ENCODE data around the gene C16orf87. TPM values are rescaled to one million over a fixed set of nuclear protein-coding genes. Genes with fewer than 3 reads are reported as not detected.

The C16orf87 gene
- total RNA-seq, 1 experiment from 2014 or later: 27.1 TPM

GRCh38 chr16:46756772-46757171 is 74.2 kb downstream of the C16orf87 start:
- intact Hi-C loops (cut with micrococcal nuclease; ENCODE audit: unreplicated experiment): no loop called here
- no TSS peak for BruUV-seq (replicated peaks)
- H3K27ac ChIP-seq (ENCODE audit: low read depth, low read length, poor library complexity, severe bottlenecking): no peak overlapping the region
- H3K9me3 ChIP-seq (ENCODE audit: low read depth, low read length, poor library complexity, severe bottlenecking): no peaks in the 10 kb centered on the region
- POLR2A ChIA-PET (ENCODE audit: low non-redundant PET): no interaction called here
- CTCF ChIA-PET: no interaction called here
- no peaks in the 10 kb centered on the region for H3K27me3 ChIP-seq (replicated peaks; ENCODE audit: insufficient read depth, low read depth, low read length, poor library complexity)
- H3K4me3 ChIP-seq (ENCODE audit: low read depth, low read length, poor library complexity, severe bottlenecking): no peak overlapping the region
- no peak for DNase-seq (ENCODE audit: low spot score)
- TF ChIP-seq CTCF (conservative IDR thresholded peaks at IDR 0.05; ENCODE audit: low read depth, low read length) (no peak), EZH2 (IDR thresholded peaks at IDR 0.05; ENCODE audit: borderline replicate concordance, low read depth, low read length, poor library complexity, severe bottlenecking) (no peak)
- H3K36me3 ChIP-seq (ENCODE audit: insufficient read depth, low read length, poor library complexity, severe bottlenecking): no peaks in the 10 kb centered on the region
- no peaks in the 10 kb centered on the region for H3K4me1 ChIP-seq (ENCODE audit: insufficient read depth, low read length, poor library complexity, severe bottlenecking)

GRCh38 chr16:46753015-46753414 is 78.0 kb downstream of the C16orf87 start:
- intact Hi-C loops (cut with micrococcal nuclease; ENCODE audit: unreplicated experiment): no loop called here
- POLR2A ChIA-PET (ENCODE audit: low non-redundant PET): interaction anchor here (0.5 kb wide), 1 partner anchor 25 kb away, joined by 6 read pairs; no protein-coding TSS in a partner anchor
- no peak overlapping the region for H3K27ac ChIP-seq (ENCODE audit: low read depth, low read length, poor library complexity, severe bottlenecking)
- no peaks in the 10 kb centered on the region for H3K27me3 ChIP-seq (replicated peaks; ENCODE audit: insufficient read depth, low read depth, low read length, poor library complexity)
- H3K4me1 ChIP-seq (ENCODE audit: insufficient read depth, low read length, poor library complexity, severe bottlenecking): no peaks in the 10 kb centered on the region
- H3K36me3 ChIP-seq (ENCODE audit: insufficient read depth, low read length, poor library complexity, severe bottlenecking): no peaks in the 10 kb centered on the region
- DNase-seq (ENCODE audit: low spot score): no peak
- H3K4me3 ChIP-seq (ENCODE audit: low read depth, low read length, poor library complexity, severe bottlenecking): no peak overlapping the region
- TF ChIP-seq EZH2 (IDR thresholded peaks at IDR 0.05; ENCODE audit: borderline replicate concordance, low read depth, low read length, poor library complexity, severe bottlenecking) (no peak), CTCF (conservative IDR thresholded peaks at IDR 0.05; ENCODE audit: low read depth, low read length) (no peak)
- no peaks in the 10 kb centered on the region for H3K9me3 ChIP-seq (ENCODE audit: low read depth, low read length, poor library complexity, severe bottlenecking)
- BruUV-seq (replicated peaks): no TSS peak
- CTCF ChIA-PET: no interaction called here

- H3K27ac ChIP-seq (ENCODE audit: low read depth, low read length, poor library complexity, severe bottlenecking): no peak overlapping the region
- no TSS peak for BruUV-seq (replicated peaks)
- DNase-seq (ENCODE audit: low spot score): no peak
- no peaks in the 10 kb centered on the region for H3K27me3 ChIP-seq (replicated peaks; ENCODE audit: insufficient read depth, low read depth, low read length, poor library complexity)
- no peaks in the 10 kb centered on the region for H3K4me1 ChIP-seq (ENCODE audit: insufficient read depth, low read length, poor library complexity, severe bottlenecking)
- H3K4me3 ChIP-seq (ENCODE audit: low read depth, low read length, poor library complexity, severe bottlenecking): no peak overlapping the region
- ChIA-PET CTCF (no interaction called here), POLR2A (ENCODE audit: low non-redundant PET) (no interaction called here)
- no peak for TF ChIP-seq CTCF (conservative IDR thresholded peaks at IDR 0.05; ENCODE audit: low read depth, low read length)
- no peak for TF ChIP-seq EZH2 (IDR thresholded peaks at IDR 0.05; ENCODE audit: borderline replicate concordance, low read depth, low read length, poor library complexity, severe bottlenecking)
- H3K9me3 ChIP-seq (ENCODE audit: low read depth, low read length, poor library complexity, severe bottlenecking): no peaks in the 10 kb centered on the region
- no peaks in the 10 kb centered on the region for H3K36me3 ChIP-seq (ENCODE audit: insufficient read depth, low read length, poor library complexity, severe bottlenecking)
- intact Hi-C loops (cut with micrococcal nuclease; ENCODE audit: unreplicated experiment): no loop called here
These were observed 79.6 kb downstream of the C16orf87 start for GRCh38 chr16:46751381-46751780.

Data from A673 (cell line).